GM18502 (cell line): ENCODE data around the gene SLC37A1.

ENCODE experiments used
- ATAC-seq: cut with Tn5 transposase; IDR thresholded peaks from one replicate; pipeline ENCODE4 v1.9.1; 2021; ENCODE audit warnings: mild to moderate bottlenecking; ENCODE audit not compliant: unreplicated experiment, poor library complexity

The SLC37A1 gene

GRCh38 chr21:42570362-42570761, 56.7 kb downstream of the SLC37A1 start:
- no peak for ATAC-seq

GRCh38 chr21:42570841-42571387, 57.3 kb downstream of the SLC37A1 start:
- no peak for ATAC-seq

DNA sequence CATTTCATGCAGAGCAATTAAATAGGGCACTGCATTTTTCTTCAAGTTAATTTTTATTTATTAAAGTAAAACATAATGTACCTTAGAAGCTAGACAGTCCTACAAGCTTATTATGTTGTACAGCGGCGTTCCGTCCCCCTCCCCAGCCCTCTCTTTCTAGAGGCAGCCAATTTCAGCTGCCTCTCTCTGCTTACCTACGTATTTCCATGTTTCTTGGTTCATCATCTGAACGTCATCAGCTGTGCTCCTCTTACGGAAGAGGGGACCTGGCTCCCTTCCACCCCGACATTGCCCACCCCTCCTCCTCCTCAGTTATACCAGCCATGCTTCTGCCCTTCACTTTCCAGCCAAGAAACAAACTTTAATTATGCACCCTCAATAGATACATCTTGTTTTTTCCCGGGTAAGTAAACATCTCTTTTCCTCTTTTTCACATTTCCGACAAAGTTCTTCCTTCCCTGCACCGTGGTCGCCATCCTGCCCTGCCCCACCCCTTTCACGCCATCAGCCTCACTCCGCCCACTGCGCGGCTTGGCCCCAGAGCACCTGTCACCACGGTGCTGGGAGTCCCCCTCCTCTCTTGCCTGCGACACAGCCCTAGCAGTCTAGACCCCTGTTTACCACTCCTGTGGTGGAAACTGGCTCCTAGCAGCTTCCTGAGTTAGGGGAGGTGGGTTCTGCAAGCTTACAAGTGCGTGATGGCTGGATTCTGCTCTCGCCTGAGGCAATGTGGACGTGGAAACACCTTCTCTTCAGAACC, 57.9 kb downstream of the SLC37A1 start:
- ATAC-seq: no peak

DNA sequence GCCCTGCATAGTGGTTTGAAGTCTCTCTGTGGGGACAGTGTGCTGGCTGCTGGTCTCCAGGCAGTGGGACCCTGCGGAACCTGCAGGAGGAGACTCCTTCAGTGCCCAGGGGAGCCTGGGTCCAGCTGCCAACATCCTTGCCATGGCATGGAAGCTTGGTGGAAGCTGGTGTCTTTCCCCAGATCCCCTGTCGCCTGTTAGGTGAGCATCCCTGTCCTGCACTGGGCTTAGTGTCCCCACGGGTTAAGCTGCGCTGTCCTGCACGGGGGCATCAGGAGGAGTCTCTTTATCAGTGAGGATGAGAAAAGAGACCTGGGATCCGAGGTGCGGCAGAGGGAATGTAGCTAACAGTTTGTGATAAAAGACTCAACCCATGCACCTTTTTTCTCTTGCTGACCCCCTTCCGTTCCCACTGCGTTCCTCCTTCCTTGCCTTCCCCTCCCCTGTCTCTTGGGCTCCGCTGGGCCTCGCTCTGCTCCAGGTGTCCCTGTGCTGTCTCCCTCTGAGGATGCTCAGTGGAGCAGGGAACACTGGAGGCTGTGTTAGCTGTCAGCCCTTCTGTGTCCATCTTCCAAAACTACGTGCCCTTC, 59.3 kb downstream of the SLC37A1 start:
- ATAC-seq: no peak

- ATAC-seq: no peak
Observed at GRCh38 chr21:42574234-42575027, 60.8 kb downstream of the SLC37A1 start.

GRCh38 chr21:42575111-42575510, 61.5 kb downstream of the SLC37A1 start:
- no peak for ATAC-seq

DNA sequence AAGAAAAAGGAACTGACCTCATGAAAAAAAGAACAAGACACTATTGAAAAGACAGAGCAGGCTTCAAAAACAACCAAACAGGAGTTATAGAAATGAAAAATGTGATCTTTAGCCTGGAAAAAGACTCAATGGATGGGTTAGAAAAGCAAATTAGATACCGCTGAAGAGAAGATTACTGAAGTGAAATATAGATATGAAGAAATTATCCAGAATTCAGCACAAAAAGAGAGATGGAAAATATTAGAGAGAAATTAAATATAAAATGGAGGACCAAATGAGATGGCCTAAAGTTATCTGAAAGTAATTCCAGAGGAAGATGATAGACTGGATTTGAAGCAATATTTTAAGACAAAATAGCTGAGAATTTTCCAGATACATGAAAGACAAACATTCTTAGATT, 63.0 kb downstream of the SLC37A1 start:
- ATAC-seq: no peak

DNA sequence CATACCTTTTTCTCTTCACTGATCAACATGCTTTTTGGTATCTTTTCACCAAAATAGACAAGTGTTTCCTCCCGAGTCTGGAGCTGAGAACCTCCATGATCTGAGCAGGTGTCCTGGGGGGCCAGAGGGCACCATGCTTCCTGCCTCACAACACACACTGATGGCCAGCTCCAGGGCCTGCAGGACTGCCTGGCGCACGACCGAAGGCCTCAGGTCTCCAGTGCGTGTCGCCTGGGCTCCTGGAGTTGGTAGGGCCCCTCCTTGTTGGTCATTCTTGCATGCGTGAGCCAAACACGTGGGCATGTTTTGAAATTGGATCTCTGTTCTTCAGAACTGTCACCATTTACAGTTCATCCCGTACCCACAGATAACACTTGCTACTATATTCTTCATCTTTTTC, 64.4 kb downstream of the SLC37A1 start:
- ATAC-seq: no peak

GRCh38 chr21:42578761-42579415, 65.2 kb downstream of the SLC37A1 start:
- ATAC-seq: no peak

DNA sequence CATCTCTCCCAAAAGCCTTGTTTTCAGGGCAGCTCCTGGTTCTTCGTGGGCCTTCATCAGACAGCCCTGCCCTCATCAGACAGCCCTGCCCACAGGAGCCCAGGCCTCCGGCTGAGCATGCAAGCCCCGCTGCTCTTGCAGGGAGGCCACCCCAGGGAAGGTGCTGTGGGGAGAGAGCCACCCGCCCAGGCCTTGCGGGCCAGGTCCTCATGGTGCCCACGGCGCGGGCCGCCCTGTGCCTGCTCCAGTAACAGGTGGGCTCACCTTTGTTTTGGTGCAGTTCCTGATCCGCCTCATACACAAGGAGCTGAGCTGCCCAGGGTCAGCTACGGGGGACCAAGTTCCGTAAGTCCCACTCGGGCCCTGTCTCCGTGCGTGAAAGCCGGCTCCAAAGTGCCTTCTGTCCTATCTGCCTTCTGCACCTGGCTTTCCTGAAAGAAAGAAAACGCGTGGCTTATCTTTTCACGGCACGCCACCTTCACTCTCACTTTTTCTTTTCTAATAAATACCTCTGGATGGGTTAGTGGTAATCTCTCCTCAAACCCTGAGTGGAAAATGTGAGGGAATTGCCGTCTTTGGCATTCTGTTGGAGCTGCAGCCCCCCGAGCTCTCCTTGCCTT, 65.9 kb downstream of the SLC37A1 start:
- ATAC-seq: no peak

DNA sequence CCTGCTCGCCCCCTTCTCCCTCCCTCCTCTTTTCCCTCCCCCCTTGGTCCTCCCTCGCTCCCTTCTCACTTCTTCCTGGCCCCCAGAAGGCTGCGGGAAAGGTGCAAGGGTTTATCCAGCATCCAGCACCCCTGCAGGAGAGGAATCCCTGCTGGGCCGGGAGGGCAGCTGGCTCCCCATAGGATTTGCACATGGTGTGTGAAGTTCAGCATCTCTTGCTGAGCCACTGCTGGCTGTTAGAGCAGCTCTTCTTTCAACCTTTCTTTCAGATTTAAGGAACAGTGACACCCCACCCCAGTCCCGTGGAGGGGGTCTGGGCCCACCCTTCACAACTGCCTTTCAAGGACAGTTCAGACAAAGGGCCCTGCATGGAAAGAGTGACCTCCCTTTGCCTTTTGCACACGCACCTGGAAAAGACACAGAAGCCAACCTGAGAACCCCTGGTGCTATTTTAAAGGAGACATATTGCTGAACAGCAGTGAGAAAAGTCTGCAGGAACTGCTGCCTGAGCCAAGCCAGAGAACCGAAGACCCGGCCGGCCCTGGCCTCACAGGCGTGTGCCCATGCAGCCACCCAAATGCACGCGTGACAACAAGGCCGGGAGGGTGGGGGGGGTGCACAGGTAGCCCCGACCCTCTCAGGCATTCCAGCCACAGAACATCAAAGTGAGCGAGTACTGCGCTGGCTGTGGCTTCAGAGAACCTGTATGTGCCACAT, 66.6 kb downstream of the SLC37A1 start:
- no peak for ATAC-seq

DNA sequence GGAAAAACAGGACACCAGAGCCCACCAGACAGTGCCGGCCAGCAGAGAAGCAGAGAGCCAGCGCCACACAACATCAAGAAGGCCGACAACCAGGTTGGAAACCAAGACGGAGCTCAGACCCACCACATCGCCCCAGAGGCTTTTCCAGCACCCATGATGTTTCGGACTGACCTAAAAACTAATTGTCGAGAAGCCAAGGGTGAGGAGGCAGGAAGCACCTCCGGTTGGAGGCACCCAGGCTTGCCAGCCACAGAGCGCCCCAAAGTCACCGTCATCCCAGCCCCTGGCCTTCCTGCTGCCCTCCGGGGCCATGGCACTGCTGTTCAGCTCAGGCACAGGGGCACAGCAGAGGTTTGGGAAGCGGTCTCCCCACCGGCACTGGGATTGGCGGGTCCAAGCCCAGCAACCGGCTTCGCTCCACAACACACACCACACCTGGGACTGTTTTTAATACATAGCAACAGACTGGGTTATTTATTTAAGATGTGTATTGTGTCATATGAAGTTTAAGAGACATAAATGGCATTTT, 67.2 kb downstream of the SLC37A1 start:
- ATAC-seq: no peak

DNA sequence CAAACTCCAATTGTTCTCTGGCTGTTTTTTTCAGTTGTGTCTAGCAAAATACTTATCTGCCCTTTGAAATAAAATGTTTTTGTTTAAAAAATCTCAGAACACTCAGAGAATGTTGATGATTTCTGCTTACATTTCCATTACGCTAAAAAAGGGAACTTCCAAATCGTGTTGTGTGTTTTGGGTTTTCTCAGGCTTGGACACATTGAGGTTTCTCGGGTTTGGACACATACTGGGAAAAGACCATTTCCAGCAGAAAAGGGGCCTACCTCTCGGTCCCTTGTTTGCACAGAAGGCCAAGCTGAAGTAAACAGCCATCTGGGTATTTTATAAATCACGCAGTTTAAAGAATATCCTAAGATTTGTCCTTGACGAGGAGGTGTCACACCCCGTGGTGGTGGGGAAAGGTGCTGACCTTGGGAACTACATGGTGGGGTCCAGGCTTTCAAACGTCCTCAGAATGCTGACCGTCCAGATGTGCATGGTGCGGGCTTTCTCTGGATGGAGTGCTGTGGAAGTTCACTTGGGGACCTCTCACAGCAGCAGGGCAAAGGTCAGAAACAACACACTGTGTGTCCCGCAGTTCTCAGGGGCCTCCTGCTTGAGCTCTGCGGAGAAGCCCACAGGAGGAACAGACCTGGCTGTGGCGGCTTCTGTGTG, 67.8 kb downstream of the SLC37A1 start:
- no peak for ATAC-seq

GRCh38 chr21:42581993-42582786, 68.5 kb downstream of the SLC37A1 start:
- ATAC-seq: no peak

GRCh38 chr21:42582787-42583476, 69.3 kb downstream of the SLC37A1 start:
- ATAC-seq: no peak

DNA sequence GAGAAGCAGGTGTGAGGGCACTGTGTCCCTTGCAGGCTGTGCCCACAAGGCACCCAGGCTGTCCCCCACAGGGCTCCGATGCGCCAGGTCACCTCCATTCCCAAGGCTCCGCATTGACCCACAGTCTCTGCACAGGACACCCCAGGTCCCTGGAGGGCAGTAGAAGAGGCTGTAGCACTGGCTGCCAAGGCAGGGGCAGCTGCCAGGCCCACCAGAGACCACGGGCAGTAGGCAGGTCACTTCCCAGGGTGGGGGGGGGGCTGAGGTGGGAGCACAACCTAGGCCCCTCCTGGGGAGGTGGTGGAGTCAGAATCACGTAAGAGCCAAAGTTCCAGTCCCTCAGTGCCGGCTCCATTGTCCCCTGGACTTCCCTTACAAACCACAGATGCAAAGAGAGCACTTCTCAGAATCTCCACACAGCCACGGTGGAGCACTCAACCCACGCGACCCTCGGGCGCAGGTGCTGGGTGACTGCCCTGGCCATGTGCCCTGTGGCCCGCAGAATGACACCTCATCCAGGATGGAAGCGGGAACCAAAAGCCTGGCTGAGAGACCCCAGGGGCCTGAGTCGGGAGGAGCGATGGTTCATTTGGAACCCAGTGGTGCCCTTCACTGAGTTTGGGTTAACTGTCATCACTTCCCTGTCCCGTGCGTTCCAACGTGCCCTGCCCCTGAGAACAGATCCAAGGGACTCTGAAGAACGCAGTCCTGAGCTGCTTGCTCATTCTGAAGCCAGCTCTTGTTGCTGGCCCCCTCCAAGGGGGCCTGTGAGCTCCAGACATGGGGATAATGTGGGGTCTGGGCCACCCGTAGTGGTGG, 70.0 kb downstream of the SLC37A1 start:
- no peak for ATAC-seq

DNA sequence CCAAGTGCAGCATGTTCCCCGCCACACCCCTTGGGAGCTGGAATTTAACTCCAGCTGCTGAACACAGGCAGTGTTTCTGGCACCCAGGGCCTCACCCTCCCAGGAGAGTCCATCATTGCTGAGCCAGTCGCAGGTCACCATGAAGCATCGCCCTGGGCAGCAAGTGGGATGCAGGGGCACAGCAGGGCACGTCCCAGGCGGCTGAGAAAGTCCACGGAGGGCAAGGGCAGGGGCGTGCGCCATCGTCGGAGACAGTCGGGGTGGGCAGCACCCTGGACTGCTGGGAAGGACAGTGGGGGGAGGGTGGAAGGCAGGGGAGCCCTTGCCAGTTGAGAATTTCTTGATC, 70.6 kb downstream of the SLC37A1 start:
- no peak for ATAC-seq
